ENCODE data around the gene CRHR1.

- TF ChIP-seq POLR2AphosphoS5 (IDR thresholded peaks at IDR 0.05; ENCODE audit: low read depth, low read length) (no peak), POLR2A (IDR thresholded peaks at IDR 0.05; ENCODE audit: low read depth, low read length) (no peak)
Measured at GRCh38 chr17:45749831-45750335, 34.2 kb upstream of the CRHR1 start.

Measured in GM12892 (cell line).